Astrocyte (in vitro differentiated cells and primary cell): ENCODE measurements around the gene PRKCA. TPM values are rescaled to one million over a fixed set of nuclear protein-coding genes. Genes with fewer than 3 reads are reported as not detected.

Experiments used
- DNase-seq: peaks from one replicate; pipeline ENCODE4 v3.0.0-alpha.2; 2010; ENCODE audit warnings: low read depth
- FAIRE-seq: peaks from 2 replicates; lab custom pipeline; 2011; peaks lifted over from hg19 to GRCh38; lab: Jason Lieb, UNC
- H2AFZ ChIP-seq: 2 replicates; pipeline ENCODE4 v1.6.0; 2012; ENCODE audit warnings: low read depth, low read length, inconsistent platforms
- H3K27ac ChIP-seq: 2 replicates; pipeline ENCODE4 v1.5.1; 2011; ENCODE audit warnings: low read depth, low read length, inconsistent platforms
- H3K27me3 ChIP-seq: 2 replicates; pipeline ENCODE4 v1.6.0; 2011; ENCODE audit warnings: low read length, inconsistent platforms; ENCODE audit not compliant: insufficient read depth
- H3K36me3 ChIP-seq: 2 replicates; pipeline ENCODE4 v1.5.1; 2011; ENCODE audit warnings: low read length, inconsistent platforms; ENCODE audit not compliant: insufficient read depth
- H3K4me1 ChIP-seq: 2 replicates; pipeline ENCODE4 v1.5.1; 2011; ENCODE audit warnings: low read length, inconsistent platforms; ENCODE audit not compliant: insufficient read depth
- H3K4me2 ChIP-seq: 2 replicates; pipeline ENCODE4 v1.6.0; 2012; ENCODE audit warnings: low read length, inconsistent platforms
- H3K4me3 ChIP-seq: 2 replicates; pipeline ENCODE4 v1.5.1; 2011; ENCODE audit warnings: low read depth, mild to moderate bottlenecking, low read length, inconsistent platforms; ENCODE audit not compliant: insufficient read depth
- H3K79me2 ChIP-seq: 2 replicates; pipeline ENCODE4 v1.6.0; 2012; ENCODE audit warnings: mild to moderate bottlenecking, low read length, inconsistent platforms; ENCODE audit not compliant: insufficient read depth
- H3K9ac ChIP-seq: 2 replicates; pipeline ENCODE4 v1.6.0; 2012; ENCODE audit warnings: mild to moderate bottlenecking, low read length, inconsistent platforms
- H3K9me3 ChIP-seq: 2 replicates; pipeline ENCODE4 v1.5.1; 2012; ENCODE audit warnings: low read depth, mild to moderate bottlenecking, low read length, inconsistent platforms; ENCODE audit not compliant: insufficient read depth
- H4K20me1 ChIP-seq: 2 replicates; pipeline ENCODE4 v1.6.0; 2012; ENCODE audit warnings: low read length, inconsistent platforms; ENCODE audit not compliant: insufficient read depth
- H3K27ac Mint-ChIP-seq: one replicate; pipeline ENCODE4 v1.8.0; 2021; ENCODE audit warnings: mild to moderate bottlenecking, mixed read lengths; ENCODE audit not compliant: unreplicated experiment
- H3K27me3 Mint-ChIP-seq: one replicate; pipeline ENCODE4 v1.8.0; 2021; ENCODE audit warnings: low read depth, mixed read lengths; ENCODE audit not compliant: unreplicated experiment
- H3K36me3 Mint-ChIP-seq: one replicate; pipeline ENCODE4 v1.8.0; 2021; ENCODE audit warnings: low read depth, mixed read lengths; ENCODE audit not compliant: unreplicated experiment
- H3K4me1 Mint-ChIP-seq: one replicate; pipeline ENCODE4 v1.8.0; 2021; ENCODE audit warnings: low read depth, mixed read lengths; ENCODE audit not compliant: unreplicated experiment
- H3K4me3 Mint-ChIP-seq: one replicate; pipeline ENCODE4 v1.8.0; 2021; ENCODE audit warnings: mild to moderate bottlenecking, moderate library complexity, mixed read lengths; ENCODE audit not compliant: unreplicated experiment
- H3K9me3 Mint-ChIP-seq: one replicate; pipeline ENCODE4 v1.8.0; 2021; ENCODE audit warnings: mild to moderate bottlenecking, mixed read lengths; ENCODE audit not compliant: unreplicated experiment
- CTCF ChIP-seq: IDR thresholded peaks from 2 replicates; pipeline ENCODE4 v1.5.1; 2011; ENCODE audit warnings: low read depth, mild to moderate bottlenecking, inconsistent platforms, low read length, moderate library complexity; ENCODE audit not compliant: insufficient read depth
- EZH2 ChIP-seq: IDR thresholded peaks from 2 replicates; pipeline ENCODE4 v1.6.1; 2012; ENCODE audit warnings: mild to moderate bottlenecking, low read length, inconsistent platforms; ENCODE audit not compliant: insufficient read depth
- total RNA-seq: library from RNA; stranded (reverse); gene quantifications from 2 replicates; pipeline ENCODE4 v1.2.1, GENCODE V29; 2021

The PRKCA gene
- total RNA-seq, 1 donor from 2014 or later, result 49.9 TPM

DNA sequence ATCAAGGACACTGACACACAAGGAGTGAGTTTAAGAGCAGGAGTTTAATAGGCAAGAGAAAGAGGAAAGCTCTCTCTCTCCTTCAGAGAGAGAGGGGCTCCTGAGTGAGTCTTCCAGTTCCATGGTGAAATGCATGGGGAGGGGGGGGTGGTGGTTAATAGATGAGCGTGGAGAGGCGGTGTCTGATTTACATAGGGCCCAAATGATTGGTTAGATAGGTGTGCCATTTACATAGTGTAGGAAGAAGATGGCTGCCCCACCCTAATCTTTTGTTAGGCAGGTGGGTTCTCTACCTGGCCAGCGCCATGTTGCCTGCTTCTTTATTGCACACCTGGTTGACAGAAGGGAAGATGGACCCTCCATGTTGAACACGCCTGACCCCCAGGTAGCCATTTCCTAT, 282.5 kb downstream of the PRKCA start:
- no peak overlapping the region for H3K9ac ChIP-seq
- no peak for FAIRE-seq

GRCh38 chr17:66585472-66585871, 283.1 kb downstream of the PRKCA start:
- Histone ChIP-seq H4K20me1 (peaks cover 15% of the 10 kb centered on the region), H3K9ac (no peak overlapping the region), H2AFZ (no peak overlapping the region), H3K79me2 (peaks cover 2% of the 10 kb centered on the region), H3K4me3 (no peak overlapping the region), H3K36me3 (no peaks in the 10 kb centered on the region), H3K27ac (no peak overlapping the region), H3K9me3 (no peaks in the 10 kb centered on the region), H3K4me2 (no peak overlapping the region), H3K27me3 (no peaks in the 10 kb centered on the region), H3K4me1 (peaks cover 2% of the 10 kb centered on the region)
- Mint-ChIP-seq H3K36me3 (peaks cover 3% of the 10 kb centered on the region), H3K9me3 (peaks cover 2% of the 10 kb centered on the region), H3K4me3 (no peak overlapping the region), H3K27me3 (no peaks in the 10 kb centered on the region), H3K4me1 (peaks cover 14% of the 10 kb centered on the region), H3K27ac (no peak overlapping the region)
- FAIRE-seq (no peak), DNase-seq (no peak)
- no peak for TF ChIP-seq CTCF

More for the DNA sequence above, 282.5 kb downstream of the PRKCA start:
- no peak for TF ChIP-seq CTCF
- TF ChIP-seq EZH2, result no peak
- Mint-ChIP-seq H3K27me3 (no peaks in the 10 kb centered on the region), H3K27ac (no peak overlapping the region), H3K9me3 (peaks cover 2% of the 10 kb centered on the region), H3K4me1 (peaks cover 17% of the 10 kb centered on the region), H3K4me3 (no peak overlapping the region), H3K36me3 (peaks cover 3% of the 10 kb centered on the region)
- no peaks in the 10 kb centered on the region for H3K36me3 ChIP-seq
- H4K20me1 ChIP-seq, result peaks cover 12% of the 10 kb centered on the region
- no peak overlapping the region for H2AFZ ChIP-seq
- H3K4me3 ChIP-seq, result no peak overlapping the region
- H3K27me3 ChIP-seq, result no peaks in the 10 kb centered on the region
- no peaks in the 10 kb centered on the region for H3K9me3 ChIP-seq
- no peak overlapping the region for H3K4me2 ChIP-seq
- peaks cover 7% of the 10 kb centered on the region for H3K4me1 ChIP-seq
- no peak for DNase-seq
- no peak overlapping the region for H3K27ac ChIP-seq
- H3K79me2 ChIP-seq, result peaks cover 2% of the 10 kb centered on the region

- no peak for FAIRE-seq
- H3K4me1 ChIP-seq, result no peaks in the 10 kb centered on the region
- no peak overlapping the region for H3K4me2 ChIP-seq
- no peaks in the 10 kb centered on the region for H3K9me3 ChIP-seq
- H3K4me3 Mint-ChIP-seq, result no peak overlapping the region
- H4K20me1 ChIP-seq, result peaks cover 15% of the 10 kb centered on the region
- H3K27me3 ChIP-seq, result no peaks in the 10 kb centered on the region
- H2AFZ ChIP-seq, result no peak overlapping the region
- H3K4me3 ChIP-seq, result no peak overlapping the region
- no peak for TF ChIP-seq EZH2
- TF ChIP-seq CTCF, result no peak
- H3K36me3 ChIP-seq, result no peaks in the 10 kb centered on the region
- H3K27ac ChIP-seq, result no peak overlapping the region
- peaks cover 1% of the 10 kb centered on the region for H3K9me3 Mint-ChIP-seq
- no peak overlapping the region for H3K9ac ChIP-seq
- no peak for DNase-seq
- no peaks in the 10 kb centered on the region for H3K4me1 Mint-ChIP-seq
- no peaks in the 10 kb centered on the region for H3K27me3 Mint-ChIP-seq
- H3K36me3 Mint-ChIP-seq, result peaks cover 3% of the 10 kb centered on the region
- no peak overlapping the region for H3K27ac Mint-ChIP-seq
- H3K79me2 ChIP-seq, result no peaks in the 10 kb centered on the region
Observed at GRCh38 chr17:66589892-66590291, 287.5 kb downstream of the PRKCA start.
